HG03196 (cell line): ENCODE measurements around the gene DENND1A.
A peak's percentile ranks its signal among the peaks of the same experiment; 100 is the strongest.

ENCODE experiments used
- ATAC-seq: cut with Tn5 transposase; IDR thresholded peaks from one replicate; pipeline ENCODE4 v1.9.1; 2021; ENCODE audit not compliant: unreplicated experiment

The DENND1A gene

GRCh38 chr9:123350590-123351310 lies 579.2 kb downstream of the DENND1A start:
- ATAC-seq, result no peak

- ATAC-seq, result no peak
Measured at GRCh38 chr9:123349691-123350480, 580.0 kb downstream of the DENND1A start.

GRCh38 chr9:123349033-123349432 lies 580.9 kb downstream of the DENND1A start:
- no peak for ATAC-seq

GRCh38 chr9:123348317-123348992 lies 581.5 kb downstream of the DENND1A start:
- ATAC-seq, result no peak

- ATAC-seq, result no peak
Measured at GRCh38 chr9:123347289-123348060, 582.5 kb downstream of the DENND1A start.

- no peak for ATAC-seq
Measured at GRCh38 chr9:123346826-123347225, 583.1 kb downstream of the DENND1A start.

- no peak for ATAC-seq
Measured at GRCh38 chr9:123346026-123346425, 583.9 kb downstream of the DENND1A start.

GRCh38 chr9:123345567-123345955 lies 584.4 kb downstream of the DENND1A start:
- ATAC-seq, result no peak

GRCh38 chr9:123344192-123344949 lies 585.6 kb downstream of the DENND1A start:
- ATAC-seq, result no peak

GRCh38 chr9:123343443-123344191 lies 586.3 kb downstream of the DENND1A start:
- peak; percentile 28 for ATAC-seq

GRCh38 chr9:123342247-123342646 lies 587.7 kb downstream of the DENND1A start:
- ATAC-seq, result no peak

GRCh38 chr9:123341816-123342215 lies 588.1 kb downstream of the DENND1A start:
- ATAC-seq, result no peak

GRCh38 chr9:123339666-123340510 lies 590.0 kb downstream of the DENND1A start:
- peak; percentile 38 for ATAC-seq

- peak; percentile 55 for ATAC-seq
Measured at GRCh38 chr9:123338710-123339665, 590.9 kb downstream of the DENND1A start.

- peak; percentile 20 for ATAC-seq
Measured at GRCh38 chr9:123337971-123338370, 592.0 kb downstream of the DENND1A start.

GRCh38 chr9:123336959-123337358 lies 593.0 kb downstream of the DENND1A start:
- no peak for ATAC-seq

- ATAC-seq, result no peak
Measured at GRCh38 chr9:123336449-123336848, 593.5 kb downstream of the DENND1A start.

- no peak for ATAC-seq
Measured at GRCh38 chr9:123335986-123336329, 594.0 kb downstream of the DENND1A start.
